ENCODE measurements around the gene ZKSCAN8. TPM values are rescaled to one million over a fixed set of nuclear protein-coding genes. Genes with fewer than 3 reads are reported as not detected.
A peak's percentile ranks its signal among the peaks of the same experiment; 100 is the strongest.

The ZKSCAN8 gene
- total RNA-seq, 2 experiments from 2014 or later = 21.4 to 21.8 TPM

GRCh38 chr6:28152531-28152930 is 10.8 kb downstream of the ZKSCAN8 start:
- Mint-ChIP-seq H3K27ac (no peak overlapping the region), H3K4me3 (no peak overlapping the region), H3K9me3 (ENCODE audit: low read depth) (peaks cover 22% of the 10 kb centered on the region), H3K27me3 (no peaks in the 10 kb centered on the region), H3K36me3 (peaks cover 91% of the 10 kb centered on the region), H3K4me1 (no peaks in the 10 kb centered on the region)
- ATAC-seq = no peak
- CTCF ChIA-PET = no interaction called here
- DNase-seq = no peak

DNA sequence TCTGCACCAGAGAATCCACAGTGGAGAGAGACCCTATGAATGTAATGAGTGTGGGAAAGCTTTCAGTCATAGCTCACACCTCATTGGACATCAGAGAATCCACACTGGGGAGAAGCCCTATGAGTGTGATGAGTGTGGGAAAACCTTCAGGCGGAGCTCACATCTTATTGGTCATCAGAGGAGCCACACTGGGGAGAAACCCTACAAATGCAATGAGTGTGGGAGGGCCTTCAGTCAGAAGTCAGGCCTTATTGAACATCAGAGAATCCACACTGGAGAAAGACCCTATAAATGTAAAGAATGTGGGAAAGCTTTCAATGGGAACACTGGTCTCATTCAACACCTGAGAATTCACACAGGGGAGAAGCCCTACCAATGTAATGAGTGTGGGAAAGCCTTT is 11.9 kb downstream of the ZKSCAN8 start:
- DNase-seq = no peak
- CTCF ChIA-PET = no interaction called here

GRCh38 chr6:28154357-28154756 is 12.7 kb downstream of the ZKSCAN8 start:
- Mint-ChIP-seq H3K9me3 (ENCODE audit: low read depth) (peaks cover 25% of the 10 kb centered on the region), H3K27ac (no peak overlapping the region), H3K4me1 (no peaks in the 10 kb centered on the region), H3K36me3 (peaks cover 90% of the 10 kb centered on the region), H3K27me3 (no peaks in the 10 kb centered on the region), H3K4me3 (no peak overlapping the region)
- ATAC-seq (no peak), DNase-seq (no peak)
- CTCF ChIA-PET = no interaction called here

More for the DNA sequence above, 11.9 kb downstream of the ZKSCAN8 start:
- Mint-ChIP-seq H3K4me3 (no peak overlapping the region), H3K27ac (no peak overlapping the region), H3K9me3 (ENCODE audit: low read depth) (peaks cover 22% of the 10 kb centered on the region), H3K27me3 (no peaks in the 10 kb centered on the region), H3K4me1 (no peaks in the 10 kb centered on the region), H3K36me3 (peaks cover 90% of the 10 kb centered on the region)
- ATAC-seq = no peak

- H3K27me3 Mint-ChIP-seq = no peaks in the 10 kb centered on the region
- H3K4me3 Mint-ChIP-seq = no peak overlapping the region
- H3K27ac Mint-ChIP-seq = no peak overlapping the region
- CTCF ChIA-PET = no interaction called here
- H3K9me3 Mint-ChIP-seq (ENCODE audit: low read depth) = peaks cover 18% of the 10 kb centered on the region
- ATAC-seq = no peak
- peaks cover 72% of the 10 kb centered on the region for H3K36me3 Mint-ChIP-seq
- no peak for DNase-seq
- H3K4me1 Mint-ChIP-seq = peaks cover 14% of the 10 kb centered on the region
These were observed 16.6 kb downstream of the ZKSCAN8 start for GRCh38 chr6:28158318-28158717.

GRCh38 chr6:28159029-28159607 is 17.4 kb downstream of the ZKSCAN8 start:
- H3K27ac Mint-ChIP-seq = no peak overlapping the region
- peaks cover 14% of the 10 kb centered on the region for H3K4me1 Mint-ChIP-seq
- no peak for ATAC-seq
- CTCF ChIA-PET = interaction anchor here (1.7 kb wide), 1 partner anchor 31 kb away, joined by 3 read pairs; no protein-coding TSS in a partner anchor
- H3K27me3 Mint-ChIP-seq = no peaks in the 10 kb centered on the region
- peaks cover 64% of the 10 kb centered on the region for H3K36me3 Mint-ChIP-seq
- H3K9me3 Mint-ChIP-seq (ENCODE audit: low read depth) = peaks cover 11% of the 10 kb centered on the region
- H3K4me3 Mint-ChIP-seq = no peak overlapping the region
- no peak for DNase-seq

GRCh38 chr6:28160233-28160632 is 18.6 kb downstream of the ZKSCAN8 start:
- Mint-ChIP-seq H3K27ac (no peak overlapping the region), H3K36me3 (peaks cover 53% of the 10 kb centered on the region), H3K27me3 (no peaks in the 10 kb centered on the region), H3K4me3 (no peak overlapping the region), H3K4me1 (peaks cover 14% of the 10 kb centered on the region), H3K9me3 (ENCODE audit: low read depth) (peaks cover 11% of the 10 kb centered on the region)
- ATAC-seq (no peak), DNase-seq (no peak)
- CTCF ChIA-PET = interaction anchor here (1.7 kb wide), 1 partner anchor 32 kb away, joined by 3 read pairs; no protein-coding TSS in a partner anchor

GRCh38 chr6:28161410-28162079 is 19.9 kb downstream of the ZKSCAN8 start:
- DNase-seq = peak; percentile 81
- Mint-ChIP-seq H3K4me1 (peaks cover 14% of the 10 kb centered on the region), H3K27ac (peak overlapping the region; percentile 11), H3K4me3 (peak overlapping the region; percentile 59), H3K36me3 (peaks cover 42% of the 10 kb centered on the region), H3K27me3 (peaks cover 2% of the 10 kb centered on the region), H3K9me3 (ENCODE audit: low read depth) (peaks cover 6% of the 10 kb centered on the region)
- CTCF ChIA-PET = interaction anchor here (0.6 to 1.1 kb wide), 2 partner anchors 15 to 19 kb away, joined by 3 read pairs; no protein-coding TSS in a partner anchor
- ATAC-seq = peak; percentile 94

DNA sequence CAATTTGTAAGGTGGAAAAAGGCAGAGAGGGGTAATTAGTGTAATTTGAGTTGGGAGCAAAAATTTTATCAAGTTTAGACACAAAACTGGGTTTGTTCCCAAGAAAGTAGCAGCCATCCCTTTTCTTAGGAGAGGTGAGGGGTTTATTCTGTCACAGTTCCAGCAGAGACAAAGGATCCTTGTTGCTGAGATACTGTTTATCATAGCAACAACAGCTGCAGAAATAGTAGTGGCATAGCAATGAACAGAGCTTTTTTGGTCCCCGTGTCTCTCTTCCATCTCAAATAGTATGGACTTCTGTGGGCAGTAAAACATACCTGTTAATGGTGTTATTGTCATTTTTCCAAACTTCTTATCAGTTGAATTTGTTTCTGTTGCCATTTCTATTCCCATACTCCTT is 23.9 kb downstream of the ZKSCAN8 start:
- Mint-ChIP-seq H3K27ac (no peak overlapping the region), H3K36me3 (peaks cover 7% of the 10 kb centered on the region), H3K4me1 (peaks cover 14% of the 10 kb centered on the region), H3K4me3 (no peak overlapping the region), H3K9me3 (ENCODE audit: low read depth) (peaks cover 3% of the 10 kb centered on the region), H3K27me3 (peaks cover 3% of the 10 kb centered on the region)
- no peak for ATAC-seq
- DNase-seq = no peak
- CTCF ChIA-PET = no interaction called here

GRCh38 chr6:28167068-28167467 is 25.4 kb downstream of the ZKSCAN8 start:
- DNase-seq (no peak), ATAC-seq (no peak)
- H3K27ac Mint-ChIP-seq = no peak overlapping the region
- peaks cover 3% of the 10 kb centered on the region for H3K27me3 Mint-ChIP-seq
- CTCF ChIA-PET = interaction anchor here (0.8 kb wide), 1 partner anchor 25 kb away, joined by 3 read pairs; the partner anchor contains the start of gene ZKSCAN8
- peaks cover 3% of the 10 kb centered on the region for H3K36me3 Mint-ChIP-seq
- peaks cover 3% of the 10 kb centered on the region for H3K9me3 Mint-ChIP-seq (ENCODE audit: low read depth)
- peaks cover 4% of the 10 kb centered on the region for H3K4me1 Mint-ChIP-seq
- H3K4me3 Mint-ChIP-seq = no peak overlapping the region

DNA sequence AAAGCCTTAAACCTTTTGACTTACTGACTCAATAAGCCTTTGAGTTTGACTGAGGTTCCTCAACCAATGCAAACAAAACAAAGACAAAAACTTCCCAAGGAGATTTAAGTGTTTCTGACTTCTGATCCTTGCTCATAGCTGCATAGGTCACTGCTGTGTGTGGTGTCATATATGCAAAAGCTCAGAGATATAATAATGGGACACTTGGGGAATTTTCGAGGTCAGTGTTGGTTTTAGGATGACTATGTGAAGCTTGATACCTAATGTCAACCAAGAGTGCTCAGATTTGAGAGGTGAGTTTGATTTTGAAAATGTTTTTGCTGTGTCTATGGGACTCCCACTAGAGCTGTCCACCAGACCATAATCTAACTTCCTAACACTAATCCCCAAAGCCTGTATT is 26.2 kb downstream of the ZKSCAN8 start:
- Mint-ChIP-seq H3K27me3 (peaks cover 3% of the 10 kb centered on the region), H3K4me1 (no peaks in the 10 kb centered on the region), H3K4me3 (no peak overlapping the region), H3K36me3 (no peaks in the 10 kb centered on the region), H3K27ac (no peak overlapping the region), H3K9me3 (ENCODE audit: low read depth) (no peaks in the 10 kb centered on the region)
- ATAC-seq (no peak), DNase-seq (no peak)
- CTCF ChIA-PET = no interaction called here

DNA sequence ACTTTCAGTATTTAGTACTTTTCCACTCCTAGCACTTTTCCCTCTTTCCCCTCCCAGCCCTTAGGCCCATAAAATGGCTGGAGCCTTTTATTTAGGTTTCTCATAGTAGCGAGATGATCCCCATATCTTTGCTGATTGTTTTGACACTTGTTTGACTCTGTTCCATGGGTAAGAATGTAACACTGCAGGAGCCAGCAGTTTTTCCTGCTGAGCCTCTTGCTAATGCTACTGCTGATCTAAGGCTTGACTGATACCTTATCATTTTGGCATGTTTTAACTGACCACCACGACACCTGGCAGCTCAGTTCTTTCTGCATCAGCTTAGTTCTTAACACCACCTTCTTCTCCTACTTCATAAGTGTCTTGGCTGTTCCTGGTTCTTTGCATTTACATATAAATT is 29.6 kb downstream of the ZKSCAN8 start:
- DNase-seq (no peak), ATAC-seq (no peak)
- no peaks in the 10 kb centered on the region for H3K9me3 Mint-ChIP-seq (ENCODE audit: low read depth)
- no peaks in the 10 kb centered on the region for H3K4me1 Mint-ChIP-seq
- no peak overlapping the region for H3K4me3 Mint-ChIP-seq
- H3K27me3 Mint-ChIP-seq = peaks cover 14% of the 10 kb centered on the region
- CTCF ChIA-PET = no interaction called here
- H3K36me3 Mint-ChIP-seq = no peaks in the 10 kb centered on the region
- no peak overlapping the region for H3K27ac Mint-ChIP-seq

GRCh38 chr6:28172006-28172405 is 30.3 kb downstream of the ZKSCAN8 start:
- CTCF ChIA-PET = no interaction called here
- H3K27me3 Mint-ChIP-seq = peaks cover 13% of the 10 kb centered on the region
- no peak overlapping the region for H3K27ac Mint-ChIP-seq
- ATAC-seq = no peak
- H3K9me3 Mint-ChIP-seq (ENCODE audit: low read depth) = no peaks in the 10 kb centered on the region
- no peak overlapping the region for H3K4me3 Mint-ChIP-seq
- peaks cover 1% of the 10 kb centered on the region for H3K36me3 Mint-ChIP-seq
- DNase-seq = no peak
- no peaks in the 10 kb centered on the region for H3K4me1 Mint-ChIP-seq

- peaks cover 5% of the 10 kb centered on the region for H3K36me3 Mint-ChIP-seq
- DNase-seq = no peak
- no peak overlapping the region for H3K27ac Mint-ChIP-seq
- H3K4me1 Mint-ChIP-seq = no peaks in the 10 kb centered on the region
- CTCF ChIA-PET = interaction anchor here (0.6 kb wide), 1 partner anchor 15 kb away, joined by 3 read pairs; no protein-coding TSS in a partner anchor
- H3K9me3 Mint-ChIP-seq (ENCODE audit: low read depth) = no peaks in the 10 kb centered on the region
- H3K27me3 Mint-ChIP-seq = peaks cover 22% of the 10 kb centered on the region
- ATAC-seq = no peak
- no peak overlapping the region for H3K4me3 Mint-ChIP-seq
These were observed 34.7 kb downstream of the ZKSCAN8 start for GRCh38 chr6:28176373-28176772.

DNA sequence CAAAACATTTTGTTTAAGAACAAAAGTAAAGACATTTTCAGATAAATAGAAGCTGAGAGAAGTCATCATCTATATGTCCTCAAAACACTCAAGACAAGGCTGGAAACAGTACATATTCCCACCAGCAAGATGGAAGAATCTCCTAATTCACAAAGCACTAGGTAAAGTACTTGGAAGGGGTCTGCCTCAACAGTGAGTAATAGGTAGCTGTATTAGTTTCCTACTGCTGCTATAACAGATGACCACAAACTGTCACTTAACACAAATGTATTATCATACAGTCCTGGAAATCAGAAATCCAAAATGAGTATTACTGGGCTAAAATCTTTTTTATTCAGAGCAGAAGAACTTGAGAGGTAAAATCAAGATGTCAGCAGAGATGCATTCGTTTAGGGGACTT is 40.6 kb downstream of the ZKSCAN8 start:
- Mint-ChIP-seq H3K27me3 (peaks cover 8% of the 10 kb centered on the region), H3K36me3 (peaks cover 4% of the 10 kb centered on the region), H3K4me1 (no peaks in the 10 kb centered on the region), H3K9me3 (ENCODE audit: low read depth) (peaks cover 12% of the 10 kb centered on the region), H3K27ac (no peak overlapping the region), H3K4me3 (no peak overlapping the region)
- no peak for DNase-seq
- ATAC-seq = no peak
- CTCF ChIA-PET = no interaction called here

All from activated CD8-positive, alpha-beta memory T cell treated with anti-CD3 and anti-CD28 coated beads, Interleukin-2, amount 10 ng/mL, durations not matched to agents 7 days and 5 days (primary cell).